ENCODE data around the gene GFPT2. TPM values are rescaled to one million over a fixed set of nuclear protein-coding genes. Genes with fewer than 3 reads are reported as not detected.

Gene GFPT2
- total RNA-seq, 1 donor from 2014 or later: 70.7 TPM

DNA sequence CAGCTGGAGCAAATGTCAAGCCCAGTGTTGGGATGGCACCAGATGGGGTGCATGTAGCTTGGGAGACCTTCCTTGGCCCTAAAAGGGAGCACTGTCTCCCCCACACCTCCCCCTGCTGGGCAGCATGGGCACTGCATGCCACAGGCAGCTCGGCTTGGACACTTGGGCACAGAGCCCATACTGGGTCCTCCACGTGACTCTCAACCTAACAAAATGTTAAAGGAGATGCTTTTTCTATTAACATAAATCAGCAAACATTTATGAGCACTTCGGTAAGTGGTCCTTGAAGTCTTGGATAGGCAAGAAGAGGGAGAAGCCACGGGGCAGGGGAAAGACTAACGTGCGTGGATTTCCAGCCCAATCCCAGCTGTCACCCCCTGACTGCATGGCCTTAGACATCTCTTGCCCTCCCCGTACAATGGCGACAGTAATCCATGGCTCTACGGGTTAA is 37.3 kb downstream of the GFPT2 start:
- peak; percentile 84 for TF ChIP-seq CTCF (IDR thresholded peaks at IDR 0.05)
- H3K27ac Mint-ChIP-seq (ENCODE audit: unreplicated experiment): no peak overlapping the region
- H3K4me3 Mint-ChIP-seq (ENCODE audit: unreplicated experiment): no peak overlapping the region
- no peak for DNase-seq (ENCODE audit: extremely low spot score, unreplicated experiment)
- H3K9me3 Mint-ChIP-seq (ENCODE audit: unreplicated experiment): no peaks in the 10 kb centered on the region
- H3K36me3 Mint-ChIP-seq (ENCODE audit: unreplicated experiment): peaks cover 50% of the 10 kb centered on the region
- no peaks in the 10 kb centered on the region for H3K4me1 Mint-ChIP-seq (ENCODE audit: unreplicated experiment)
- no peaks in the 10 kb centered on the region for H3K27me3 Mint-ChIP-seq (ENCODE audit: unreplicated experiment)

GRCh38 chr5:180313677-180314505 is 39.2 kb downstream of the GFPT2 start:
- H3K27me3 Mint-ChIP-seq (ENCODE audit: unreplicated experiment): no peaks in the 10 kb centered on the region
- H3K27ac Mint-ChIP-seq (ENCODE audit: unreplicated experiment): no peak overlapping the region
- no peaks in the 10 kb centered on the region for H3K9me3 Mint-ChIP-seq (ENCODE audit: unreplicated experiment)
- no peak for DNase-seq (ENCODE audit: extremely low spot score, unreplicated experiment)
- no peak for TF ChIP-seq CTCF (IDR thresholded peaks at IDR 0.05)
- H3K4me1 Mint-ChIP-seq (ENCODE audit: unreplicated experiment): no peaks in the 10 kb centered on the region
- H3K4me3 Mint-ChIP-seq (ENCODE audit: unreplicated experiment): no peak overlapping the region
- peaks cover 41% of the 10 kb centered on the region for H3K36me3 Mint-ChIP-seq (ENCODE audit: unreplicated experiment)

DNA sequence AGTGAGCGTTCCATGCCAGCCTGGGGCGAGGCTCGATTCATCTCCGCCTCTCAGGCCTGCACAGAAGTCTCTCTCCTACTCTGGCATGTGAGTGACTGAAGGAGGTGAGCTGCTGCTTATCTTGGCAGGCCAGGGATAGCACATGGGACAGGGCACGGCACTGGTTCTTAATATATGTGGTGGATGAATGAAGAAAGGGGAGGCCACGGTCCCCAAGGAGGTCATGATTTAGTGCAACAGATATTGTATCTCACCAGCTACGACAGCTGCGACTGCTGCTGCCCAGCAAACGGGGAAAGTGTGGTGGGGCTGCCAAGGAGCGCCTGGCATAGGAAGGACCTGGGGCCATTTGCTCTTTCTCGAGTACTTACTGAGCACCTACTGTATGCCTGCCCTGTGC is 41.9 kb downstream of the GFPT2 start:
- TF ChIP-seq CTCF (IDR thresholded peaks at IDR 0.05): no peak
- H3K4me3 Mint-ChIP-seq (ENCODE audit: unreplicated experiment): no peak overlapping the region
- no peaks in the 10 kb centered on the region for H3K9me3 Mint-ChIP-seq (ENCODE audit: unreplicated experiment)
- no peaks in the 10 kb centered on the region for H3K4me1 Mint-ChIP-seq (ENCODE audit: unreplicated experiment)
- H3K36me3 Mint-ChIP-seq (ENCODE audit: unreplicated experiment): peaks cover 36% of the 10 kb centered on the region
- no peak for DNase-seq (ENCODE audit: extremely low spot score, unreplicated experiment)
- H3K27me3 Mint-ChIP-seq (ENCODE audit: unreplicated experiment): no peaks in the 10 kb centered on the region
- no peak overlapping the region for H3K27ac Mint-ChIP-seq (ENCODE audit: unreplicated experiment)

DNA sequence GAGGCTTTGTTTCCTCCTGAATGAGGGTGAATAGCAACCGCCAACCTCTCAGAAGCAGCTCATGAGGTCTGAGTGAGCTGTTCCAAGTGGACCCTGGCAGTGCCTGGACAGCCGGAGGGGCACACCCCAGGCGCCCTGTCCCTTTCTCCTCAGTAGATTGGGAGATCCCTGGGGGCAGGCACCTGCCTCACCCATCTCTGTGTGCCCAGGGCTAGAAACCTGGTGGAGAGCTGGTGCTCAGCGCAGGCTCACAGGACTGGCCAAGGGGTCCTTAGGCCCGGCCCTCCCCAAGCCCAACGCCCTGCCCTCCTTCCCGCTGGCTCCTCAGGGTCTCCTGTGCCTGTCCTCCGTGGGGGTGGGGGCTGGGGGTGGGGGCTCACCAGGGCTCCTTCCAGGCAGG is 46.3 kb downstream of the GFPT2 start:
- no peak for DNase-seq (ENCODE audit: extremely low spot score, unreplicated experiment)
- Mint-ChIP-seq H3K27me3 (ENCODE audit: unreplicated experiment) (no peaks in the 10 kb centered on the region), H3K4me3 (ENCODE audit: unreplicated experiment) (no peak overlapping the region), H3K4me1 (ENCODE audit: unreplicated experiment) (no peaks in the 10 kb centered on the region), H3K9me3 (ENCODE audit: unreplicated experiment) (no peaks in the 10 kb centered on the region), H3K27ac (ENCODE audit: unreplicated experiment) (no peak overlapping the region), H3K36me3 (ENCODE audit: unreplicated experiment) (peaks cover 37% of the 10 kb centered on the region)
- TF ChIP-seq CTCF (IDR thresholded peaks at IDR 0.05): no peak

GRCh38 chr5:180305481-180305880 is 47.7 kb downstream of the GFPT2 start:
- Mint-ChIP-seq H3K4me1 (ENCODE audit: unreplicated experiment) (no peaks in the 10 kb centered on the region), H3K9me3 (ENCODE audit: unreplicated experiment) (no peaks in the 10 kb centered on the region), H3K27ac (ENCODE audit: unreplicated experiment) (no peak overlapping the region), H3K36me3 (ENCODE audit: unreplicated experiment) (peaks cover 38% of the 10 kb centered on the region), H3K27me3 (ENCODE audit: unreplicated experiment) (no peaks in the 10 kb centered on the region), H3K4me3 (ENCODE audit: unreplicated experiment) (no peak overlapping the region)
- no peak for TF ChIP-seq CTCF (IDR thresholded peaks at IDR 0.05)
- no peak for DNase-seq (ENCODE audit: extremely low spot score, unreplicated experiment)

Measured in osteocyte (in vitro differentiated cells).